ENCODE measurements around the gene MYOZ3. TPM values are rescaled to one million over a fixed set of nuclear protein-coding genes. Genes with fewer than 3 reads are reported as not detected.

The MYOZ3 gene
- total RNA-seq, 1 experiment from 2014 or later = not detected

- in situ Hi-C loops (cut with HindIII; ENCODE audit: low sequenced_read_pairs) = no loop called here
- DNase-seq (ENCODE audit: low spot score) = no peak
These were observed 20.6 kb upstream of the MYOZ3 start, which contains the start of gene SYNPO for GRCh38 chr5:150640311-150641005. Gene SYNPO (plus strand): TSS chr5:150640660. CDS start chr5:150648276, 7,616 bp downstream.

GRCh38 chr5:150641006-150641570 is 20.0 kb upstream of the MYOZ3 start:
- no peak for DNase-seq (ENCODE audit: low spot score)
- in situ Hi-C loops (cut with HindIII; ENCODE audit: low sequenced_read_pairs) = no loop called here

GRCh38 chr5:150641824-150642566 is 19.1 kb upstream of the MYOZ3 start:
- DNase-seq (ENCODE audit: low spot score) = no peak
- in situ Hi-C loops (cut with HindIII; ENCODE audit: low sequenced_read_pairs) = no loop called here

- in situ Hi-C loops (cut with HindIII; ENCODE audit: low sequenced_read_pairs) = no loop called here
- DNase-seq (ENCODE audit: low spot score) = no peak
These were observed 18.5 kb upstream of the MYOZ3 start for GRCh38 chr5:150642567-150642927.

GRCh38 chr5:150642991-150643710 is 17.9 kb upstream of the MYOZ3 start:
- in situ Hi-C loops (cut with HindIII; ENCODE audit: low sequenced_read_pairs) = no loop called here
- no peak for DNase-seq (ENCODE audit: low spot score)

- in situ Hi-C loops (cut with HindIII; ENCODE audit: low sequenced_read_pairs) = no loop called here
- DNase-seq (ENCODE audit: low spot score) = no peak
These were observed 17.0 kb upstream of the MYOZ3 start for GRCh38 chr5:150644058-150644457.

GRCh38 chr5:150644514-150644913 is 16.5 kb upstream of the MYOZ3 start:
- in situ Hi-C loops (cut with HindIII; ENCODE audit: low sequenced_read_pairs) = no loop called here
- no peak for DNase-seq (ENCODE audit: low spot score)

GRCh38 chr5:150645070-150645700 is 15.9 kb upstream of the MYOZ3 start:
- in situ Hi-C loops (cut with HindIII; ENCODE audit: low sequenced_read_pairs) = no loop called here
- DNase-seq (ENCODE audit: low spot score) = no peak

GRCh38 chr5:150647275-150648251 is 13.5 kb upstream of the MYOZ3 start:
- in situ Hi-C loops (cut with HindIII; ENCODE audit: low sequenced_read_pairs) = no loop called here
- peak; percentile 58 for DNase-seq (ENCODE audit: low spot score)

GRCh38 chr5:150648294-150649107 is 12.6 kb upstream of the MYOZ3 start:
- in situ Hi-C loops (cut with HindIII; ENCODE audit: low sequenced_read_pairs) = no loop called here
- DNase-seq (ENCODE audit: low spot score) = no peak

- in situ Hi-C loops (cut with HindIII; ENCODE audit: low sequenced_read_pairs) = no loop called here
- DNase-seq (ENCODE audit: low spot score) = no peak
These were observed 11.7 kb upstream of the MYOZ3 start for GRCh38 chr5:150649108-150650020.

- in situ Hi-C loops (cut with HindIII; ENCODE audit: low sequenced_read_pairs) = no loop called here
These were observed 10.7 kb upstream of the MYOZ3 start for GRCh38 chr5:150650021-150651006.

GRCh38 chr5:150651382-150651781 is 9.7 kb upstream of the MYOZ3 start:
- DNase-seq (ENCODE audit: low spot score) = no peak
- in situ Hi-C loops (cut with HindIII; ENCODE audit: low sequenced_read_pairs) = no loop called here

More at GRCh38 chr5:150650021-150651006, 10.7 kb upstream of the MYOZ3 start:
- DNase-seq (ENCODE audit: low spot score) = no peak

- no peak for DNase-seq (ENCODE audit: low spot score)
- in situ Hi-C loops (cut with HindIII; ENCODE audit: low sequenced_read_pairs) = no loop called here
These were observed 9.0 kb upstream of the MYOZ3 start for GRCh38 chr5:150651924-150652671.
